ENCODE results near the gene INVS. TPM values are rescaled to one million over a fixed set of nuclear protein-coding genes. Genes with fewer than 3 reads are reported as not detected.

INVS gene
- total and polyA plus RNA-seq, 2 experiments from 2014 or later: 8.5 to 17.0 TPM

GRCh38 chr9:100167915-100168654 is 69.0 kb downstream of the INVS start:
- Histone ChIP-seq H3K27ac (no peak overlapping the region), H3K36me3 (ENCODE audit: low read depth) (no peaks in the 10 kb centered on the region), H3F3A (ENCODE audit: insufficient read depth) (no peaks in the 10 kb centered on the region), H3K4me1 (ENCODE audit: insufficient read depth) (peaks cover 20% of the 10 kb centered on the region), H3K27me3 (replicated peaks; ENCODE audit: insufficient read depth) (no peaks in the 10 kb centered on the region), H4K20me1 (ENCODE audit: insufficient read depth) (no peaks in the 10 kb centered on the region), H3K9ac (no peak overlapping the region), H3K4me2 (ENCODE audit: unreplicated experiment) (no peak overlapping the region), H3K4me3 (no peak overlapping the region), H3K9me3 (ENCODE audit: low read depth) (no peaks in the 10 kb centered on the region), H3K9me2 (ENCODE audit: insufficient read depth) (no peaks in the 10 kb centered on the region), H2AFZ (no peak overlapping the region), H3K79me2 (ENCODE audit: insufficient read depth) (no peaks in the 10 kb centered on the region)
- 52 to 56% methylated on average over 5 of the region's 5 CpGs for whole genome bisulfite sequencing, 2 experiments (ENCODE audit: low coverage in 1 of 2, low lambda C conversion rate in 2 of 2, missing lambda C conversion rate in 2 of 2)
- in situ Hi-C loops (cut with MboI): no loop called here
- peak; percentile 47 for DNase-seq
- TF ChIP-seq EZH2phosphoT487 (IDR thresholded peaks at IDR 0.05; ENCODE audit: insufficient read depth, low read depth) (no peak), EZH2 (IDR thresholded peaks at IDR 0.05; ENCODE audit: insufficient read depth, poor library complexity, severe bottlenecking) (no peak)

- in situ Hi-C loops (cut with MboI): no loop called here
- peak; percentile 24 for DNase-seq
- Histone ChIP-seq H3K4me1 (ENCODE audit: insufficient read depth) (peaks cover 20% of the 10 kb centered on the region), H3K79me2 (ENCODE audit: insufficient read depth) (no peaks in the 10 kb centered on the region), H3K4me3 (no peak overlapping the region), H3K4me2 (ENCODE audit: unreplicated experiment) (no peak overlapping the region), H3F3A (ENCODE audit: insufficient read depth) (no peaks in the 10 kb centered on the region), H3K9me3 (ENCODE audit: low read depth) (no peaks in the 10 kb centered on the region), H3K9me2 (ENCODE audit: insufficient read depth) (no peaks in the 10 kb centered on the region), H3K9ac (no peak overlapping the region), H2AFZ (no peak overlapping the region), H4K20me1 (ENCODE audit: insufficient read depth) (no peaks in the 10 kb centered on the region), H3K27me3 (replicated peaks; ENCODE audit: insufficient read depth) (no peaks in the 10 kb centered on the region), H3K27ac (no peak overlapping the region), H3K36me3 (ENCODE audit: low read depth) (no peaks in the 10 kb centered on the region; the same call in 1 of the 2 replicates)
- TF ChIP-seq EZH2phosphoT487 (IDR thresholded peaks at IDR 0.05; ENCODE audit: insufficient read depth, low read depth) (no peak), EZH2 (IDR thresholded peaks at IDR 0.05; ENCODE audit: insufficient read depth, poor library complexity, severe bottlenecking) (no peak)
These were observed 71.0 kb downstream of the INVS start for GRCh38 chr9:100170085-100170484.

- Histone ChIP-seq H2AFZ (no peak overlapping the region), H3K4me1 (ENCODE audit: insufficient read depth) (peaks cover 20% of the 10 kb centered on the region), H3K36me3 (ENCODE audit: low read depth) (no peaks in the 10 kb centered on the region; the same call in 1 of the 2 replicates), H3K27me3 (replicated peaks; ENCODE audit: insufficient read depth) (no peaks in the 10 kb centered on the region), H3F3A (ENCODE audit: insufficient read depth) (no peaks in the 10 kb centered on the region), H3K9me2 (ENCODE audit: insufficient read depth) (no peaks in the 10 kb centered on the region), H3K9ac (no peak overlapping the region), H3K4me3 (no peak overlapping the region), H4K20me1 (ENCODE audit: insufficient read depth) (no peaks in the 10 kb centered on the region), H3K4me2 (ENCODE audit: unreplicated experiment) (no peak overlapping the region), H3K27ac (no peak overlapping the region), H3K9me3 (ENCODE audit: low read depth) (no peaks in the 10 kb centered on the region), H3K79me2 (ENCODE audit: insufficient read depth) (no peaks in the 10 kb centered on the region)
- TF ChIP-seq EZH2phosphoT487 (IDR thresholded peaks at IDR 0.05; ENCODE audit: insufficient read depth, low read depth) (no peak), EZH2 (IDR thresholded peaks at IDR 0.05; ENCODE audit: insufficient read depth, poor library complexity, severe bottlenecking) (no peak)
- peak; percentile 19 for DNase-seq
- in situ Hi-C loops (cut with MboI): no loop called here
These were observed 71.5 kb downstream of the INVS start for GRCh38 chr9:100170556-100170955.

GRCh38 chr9:100186356-100186755 is 87.3 kb downstream of the INVS start:
- Histone ChIP-seq H3K9ac (no peak overlapping the region), H2AFZ (no peak overlapping the region), H3K4me3 (no peak overlapping the region), H4K20me1 (ENCODE audit: insufficient read depth) (no peaks in the 10 kb centered on the region), H3K27ac (no peak overlapping the region), H3K79me2 (ENCODE audit: insufficient read depth) (no peaks in the 10 kb centered on the region; the same call in 1 of the 2 replicates), H3K4me1 (ENCODE audit: insufficient read depth) (no peaks in the 10 kb centered on the region), H3F3A (ENCODE audit: insufficient read depth) (no peaks in the 10 kb centered on the region), H3K27me3 (replicated peaks; ENCODE audit: insufficient read depth) (no peaks in the 10 kb centered on the region), H3K36me3 (ENCODE audit: low read depth) (peaks cover 9% of the 10 kb centered on the region; the same call in 1 of the 2 replicates), H3K9me3 (ENCODE audit: low read depth) (peaks cover 1% of the 10 kb centered on the region), H3K4me2 (ENCODE audit: unreplicated experiment) (no peak overlapping the region), H3K9me2 (ENCODE audit: insufficient read depth) (no peaks in the 10 kb centered on the region)
- in situ Hi-C loops (cut with MboI): no loop called here
- TF ChIP-seq EZH2 (IDR thresholded peaks at IDR 0.05; ENCODE audit: insufficient read depth, poor library complexity, severe bottlenecking): no peak
- TF ChIP-seq EZH2phosphoT487 (IDR thresholded peaks at IDR 0.05; ENCODE audit: insufficient read depth, low read depth): no peak
- 10 to 23% methylated on average over 1 of the region's 1 CpG for WGBS, 2 experiments (ENCODE audit: low coverage in 1 of 2, low lambda C conversion rate in 2 of 2, missing lambda C conversion rate in 2 of 2)
- DNase-seq: peak; percentile 14

Data from GM23248 (cell line).